SK-N-SH treated with all-trans-retinoic acid at 6 μM for 48 hours (cell line): ENCODE measurements around the gene TYW1B.
"Not testable (repeated sequence)": the region's sequence is repeated elsewhere in the genome, so short reads cannot be mapped to it uniquely, and the experiment has no call there.

Source experiments
- ARNTL ChIP-seq: fragments of 450-650 bp; formaldehyde crosslinking; IDR thresholded peaks from 2 replicates; pipeline ENCODE4 v1.5.0; 2020; ENCODE audit warnings: low read depth, mild to moderate bottlenecking, moderate library complexity, borderline replicate concordance
- ZFP30 ChIP-seq: fragments of 450-650 bp; formaldehyde crosslinking; IDR thresholded peaks from 2 replicates; pipeline ENCODE4 v1.5.0; 2022; ENCODE audit warnings: mild to moderate bottlenecking, moderate library complexity
- TF ChIP-seq, protein P1 (sequence below): fragments of 250-450 bp; sonication (Bioruptor Pico); IDR thresholded peaks from 2 replicates; pipeline ENCODE4 v1.8.0; 2021; ENCODE audit warnings: low read depth, mild to moderate bottlenecking, moderate library complexity, borderline replicate concordance

DNA sequence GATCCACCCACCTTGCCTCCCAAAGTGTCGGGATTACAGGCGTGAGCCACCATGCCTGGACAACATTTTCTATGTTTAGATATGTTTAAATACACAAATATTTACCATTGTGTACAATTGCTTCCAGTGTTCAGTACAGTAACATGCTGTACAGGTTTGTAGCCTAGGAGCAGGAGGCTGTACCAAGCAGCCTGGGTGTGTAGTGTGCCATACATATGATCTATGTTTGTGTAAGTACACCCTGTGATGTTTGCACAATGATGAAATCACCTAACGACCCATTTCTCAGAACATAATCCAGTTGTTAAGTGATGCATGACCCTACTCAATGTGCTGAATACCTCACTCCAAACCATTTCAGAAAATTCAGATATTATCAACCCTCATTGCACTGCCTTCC lies 297.0 kb downstream of the TYW1B start:
- TF ChIP-seq, protein P1, sequence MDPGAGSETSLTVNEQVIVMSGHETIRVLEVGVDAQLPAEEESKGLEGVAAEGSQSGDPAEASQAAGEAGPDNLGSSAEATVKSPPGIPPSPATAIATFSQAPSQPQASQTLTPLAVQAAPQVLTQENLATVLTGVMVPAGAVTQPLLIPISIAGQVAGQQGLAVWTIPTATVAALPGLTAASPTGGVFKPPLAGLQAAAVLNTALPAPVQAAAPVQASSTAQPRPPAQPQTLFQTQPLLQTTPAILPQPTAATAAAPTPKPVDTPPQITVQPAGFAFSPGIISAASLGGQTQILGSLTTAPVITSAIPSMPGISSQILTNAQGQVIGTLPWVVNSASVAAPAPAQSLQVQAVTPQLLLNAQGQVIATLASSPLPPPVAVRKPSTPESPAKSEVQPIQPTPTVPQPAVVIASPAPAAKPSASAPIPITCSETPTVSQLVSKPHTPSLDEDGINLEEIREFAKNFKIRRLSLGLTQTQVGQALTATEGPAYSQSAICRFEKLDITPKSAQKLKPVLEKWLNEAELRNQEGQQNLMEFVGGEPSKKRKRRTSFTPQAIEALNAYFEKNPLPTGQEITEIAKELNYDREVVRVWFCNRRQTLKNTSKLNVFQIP (CRISPR knock-in tag), result not testable (repeated sequence)
- not testable (repeated sequence) for TF ChIP-seq ARNTL, ZFP30 (CRISPR knock-in tag)
